OCI-LY7 (cell line): ENCODE data around the gene DRP2. TPM values are rescaled to one million over a fixed set of nuclear protein-coding genes. Genes with fewer than 3 reads are reported as not detected.
A peak's percentile ranks its signal among the peaks of the same experiment; 100 is the strongest.

ENCODE experiments used
- BruUV-seq: library from RNA; stranded (reverse); fragments of 400-500 nt; replicated peaks from 2 replicates; lab custom pipeline; 2021; lab: Mats Ljungman, UMichigan
- CTCF ChIA-PET: fragments of 300-600 bp; sonication (Branson Sonifier 250); formaldehyde crosslinking; loops from one replicate; lab custom pipeline; 2022; ENCODE audit warnings: antibody characterized with exemption; ENCODE audit not compliant: unreplicated experiment; lab: Charles Lee
- POLR2A ChIA-PET: fragments of 300-600 bp; sonication (Branson Sonifier 250); formaldehyde crosslinking; loops from one replicate; lab custom pipeline; 2022; ENCODE audit warnings: antibody characterized with exemption; lab: Charles Lee
- DNase-seq: peaks from one replicate; pipeline ENCODE4 v3.0.0-alpha.2; 2015; ENCODE audit warnings: low spot score
- H2AFZ ChIP-seq: fragments of 200-600 bp; sonication (generic), shearing (Covaris generic); 2 replicates; pipeline ENCODE4 v1.6.1; 2014; ENCODE audit warnings: mild to moderate bottlenecking, antibody characterized with exemption, low read length, moderate library complexity
- H3K27ac ChIP-seq: fragments of 200-600 bp; sonication (generic); 2 replicates; pipeline ENCODE4 v1.5.1; 2014; ENCODE audit warnings: mixed run types, low read depth, mild to moderate bottlenecking, moderate library complexity, low read length, inconsistent platforms; ENCODE audit not compliant: poor library complexity, severe bottlenecking
- H3K36me3 ChIP-seq: fragments of 200-600 bp; sonication (generic); 2 replicates; pipeline ENCODE4 v1.6.1; 2014; ENCODE audit warnings: mild to moderate bottlenecking, antibody characterized with exemption, low read length, moderate library complexity, mixed read lengths; ENCODE audit not compliant: insufficient read depth
- H3K4me1 ChIP-seq: fragments of 200-600 bp; sonication (generic); 2 replicates; pipeline ENCODE4 v1.5.1; 2014; ENCODE audit warnings: mild to moderate bottlenecking, low read length; ENCODE audit not compliant: insufficient read depth, poor library complexity, severe bottlenecking
- H3K4me2 ChIP-seq: fragments of 200-600 bp; sonication (generic); 2 replicates; pipeline ENCODE4 v1.6.1; 2014; ENCODE audit warnings: mild to moderate bottlenecking, low read length
- H3K4me3 ChIP-seq: fragments of 200-600 bp; sonication (generic); 2 replicates; pipeline ENCODE4 v1.5.1; 2014; ENCODE audit warnings: mild to moderate bottlenecking, low read depth, low read length; ENCODE audit not compliant: poor library complexity, severe bottlenecking
- H3K79me2 ChIP-seq: fragments of 200-600 bp; sonication (generic); 2 replicates; pipeline ENCODE4 v1.6.1; 2016; ENCODE audit warnings: low read depth, mild to moderate bottlenecking, low read length, moderate library complexity, mixed read lengths; ENCODE audit not compliant: insufficient read depth
- H3K9me2 ChIP-seq: fragments of 200-600 bp; sonication (generic); 2 replicates; pipeline ENCODE4 v1.6.1; 2016; ENCODE audit warnings: mild to moderate bottlenecking, low read length, mixed read lengths; ENCODE audit not compliant: insufficient read depth
- H3K9me3 ChIP-seq: fragments of 200-600 bp; sonication (generic); 2 replicates; pipeline ENCODE4 v1.6.1; 2014; ENCODE audit warnings: mild to moderate bottlenecking, mixed run types, low read length, mixed read lengths
- H4K20me1 ChIP-seq: fragments of 200-600 bp; sonication (generic); 2 replicates; pipeline ENCODE4 v1.6.1; 2014; ENCODE audit warnings: mild to moderate bottlenecking, antibody characterized with exemption, low read length, moderate library complexity, mixed read lengths; ENCODE audit not compliant: insufficient read depth
- EZH2phosphoT487 ChIP-seq: fragments of 200-600 bp; sonication (generic); IDR thresholded peaks from 2 replicates; pipeline ENCODE4 v1.6.1; 2018; ENCODE audit warnings: low read depth, borderline replicate concordance, mild to moderate bottlenecking, mixed run types, antibody characterized with exemption, low read length, moderate library complexity, mixed read lengths
- intact Hi-C: fragments of 100-400 bp; cut with micrococcal nuclease; formaldehyde crosslinking; loops from one replicate; pipeline ENCODE4 v1.10.0; 2022; ENCODE audit not compliant: unreplicated experiment
- total RNA-seq, 2 experiments: library from RNA; depleted of rRNA in 1 of 2; stranded (reverse); fragments of >200 nt in 1 of 2; shearing (Covaris generic) in 1 of 2; gene quantifications; 2 replicates each; pipeline ENCODE4 v1.2.3, GENCODE V29; 2014 to 2022
- TF ChIP-seq, protein P1 (sequence below): fragments of 200-600 bp; sonication (generic); conservative IDR thresholded peaks from 2 replicates; pipeline ENCODE4 v1.5.1; 2014; ENCODE audit warnings: mild to moderate bottlenecking, antibody characterized with exemption, low read length, moderate library complexity, mixed read lengths

Gene DRP2
- total RNA-seq, 2 experiments from 2014 or later: 0.82 to 0.93 TPM

DNA sequence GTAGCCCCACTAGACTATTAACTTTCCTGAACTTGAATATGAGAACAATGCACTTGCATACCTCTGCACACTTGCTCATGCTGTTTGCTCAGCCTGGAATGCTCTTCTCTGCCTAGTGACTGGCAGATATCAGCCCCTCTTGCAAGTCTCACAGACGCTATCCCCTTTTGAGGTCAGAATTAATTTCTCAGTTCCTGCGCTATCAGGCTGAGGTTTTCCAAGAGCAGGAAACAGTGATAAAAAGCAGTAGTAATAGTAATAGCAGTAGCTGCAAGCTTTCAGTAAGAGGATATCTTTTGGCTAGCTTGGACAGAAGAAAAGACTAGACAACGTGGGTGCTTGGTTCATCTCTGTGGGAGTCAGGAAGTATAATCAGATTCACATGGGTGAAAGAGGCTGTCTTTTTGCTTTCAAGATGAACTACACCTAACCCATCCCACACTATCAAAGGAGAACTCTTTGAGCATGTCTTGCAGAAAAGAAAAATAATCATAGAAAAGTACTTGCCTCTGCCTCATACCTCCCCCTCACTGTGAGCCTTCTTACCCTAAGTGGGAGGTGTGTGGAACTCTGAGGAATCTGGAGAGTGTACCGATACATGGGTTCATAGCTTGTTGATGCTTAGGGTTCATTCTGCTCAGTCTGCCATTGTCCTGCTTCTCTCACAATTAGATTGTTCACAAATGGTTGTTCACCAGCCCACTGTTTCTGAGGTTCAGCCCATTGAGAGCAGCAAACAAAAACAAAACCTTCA, 11.3 kb upstream of the DRP2 start:
- Histone ChIP-seq H3K79me2 (no peaks in the 10 kb centered on the region), H3K27ac (no peak overlapping the region), H3K4me2 (no peak overlapping the region), H3K4me1 (peaks cover 17% of the 10 kb centered on the region), H4K20me1 (no peaks in the 10 kb centered on the region), H3K36me3 (no peaks in the 10 kb centered on the region), H2AFZ (peak overlapping the region; percentile 41; the same call in 1 of the 2 replicates), H3K4me3 (no peak overlapping the region), H3K9me2 (no peaks in the 10 kb centered on the region), H3K9me3 (no peaks in the 10 kb centered on the region)
- DNase-seq: no peak
- no peak for TF ChIP-seq EZH2phosphoT487
- TF ChIP-seq, protein P1, sequence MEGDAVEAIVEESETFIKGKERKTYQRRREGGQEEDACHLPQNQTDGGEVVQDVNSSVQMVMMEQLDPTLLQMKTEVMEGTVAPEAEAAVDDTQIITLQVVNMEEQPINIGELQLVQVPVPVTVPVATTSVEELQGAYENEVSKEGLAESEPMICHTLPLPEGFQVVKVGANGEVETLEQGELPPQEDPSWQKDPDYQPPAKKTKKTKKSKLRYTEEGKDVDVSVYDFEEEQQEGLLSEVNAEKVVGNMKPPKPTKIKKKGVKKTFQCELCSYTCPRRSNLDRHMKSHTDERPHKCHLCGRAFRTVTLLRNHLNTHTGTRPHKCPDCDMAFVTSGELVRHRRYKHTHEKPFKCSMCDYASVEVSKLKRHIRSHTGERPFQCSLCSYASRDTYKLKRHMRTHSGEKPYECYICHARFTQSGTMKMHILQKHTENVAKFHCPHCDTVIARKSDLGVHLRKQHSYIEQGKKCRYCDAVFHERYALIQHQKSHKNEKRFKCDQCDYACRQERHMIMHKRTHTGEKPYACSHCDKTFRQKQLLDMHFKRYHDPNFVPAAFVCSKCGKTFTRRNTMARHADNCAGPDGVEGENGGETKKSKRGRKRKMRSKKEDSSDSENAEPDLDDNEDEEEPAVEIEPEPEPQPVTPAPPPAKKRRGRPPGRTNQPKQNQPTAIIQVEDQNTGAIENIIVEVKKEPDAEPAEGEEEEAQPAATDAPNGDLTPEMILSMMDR: no peak
- BruUV-seq: no TSS peak
- intact Hi-C loops: loop anchor here (5.0 kb wide), 1 partner anchor 521 kb away; no protein-coding TSS in a partner anchor
- ChIA-PET POLR2A (no interaction called here), CTCF (no interaction called here)

DNA sequence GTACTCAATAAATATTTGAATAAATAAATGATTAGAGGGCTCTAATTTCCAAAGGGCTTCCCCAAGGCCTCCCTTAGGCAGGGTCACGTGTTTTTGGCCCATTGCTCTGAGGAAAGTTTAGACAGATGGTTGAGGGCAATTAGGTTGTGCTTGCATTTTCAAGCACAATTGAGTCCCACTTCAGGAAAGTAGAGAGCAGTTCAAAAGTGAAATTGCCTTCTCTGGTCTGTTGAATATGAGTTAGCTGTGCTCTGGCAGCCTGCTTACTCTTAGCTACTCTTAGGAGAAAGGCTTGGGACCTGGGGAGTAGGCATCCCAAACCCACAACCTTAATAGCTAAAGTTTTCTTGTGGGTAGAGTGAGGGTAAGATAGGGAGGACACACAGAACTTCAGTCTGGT, 9.0 kb upstream of the DRP2 start:
- DNase-seq: no peak
- intact Hi-C loops: no loop called here
- Histone ChIP-seq H3K4me2 (no peak overlapping the region), H3K36me3 (no peaks in the 10 kb centered on the region), H3K9me2 (no peaks in the 10 kb centered on the region), H2AFZ (no peak overlapping the region), H3K4me3 (no peak overlapping the region), H3K27ac (no peak overlapping the region), H3K79me2 (no peaks in the 10 kb centered on the region), H4K20me1 (no peaks in the 10 kb centered on the region), H3K4me1 (no peaks in the 10 kb centered on the region), H3K9me3 (no peaks in the 10 kb centered on the region)
- TF ChIP-seq, protein P1: no peak
- TF ChIP-seq EZH2phosphoT487: no peak
- no TSS peak for BruUV-seq
- ChIA-PET CTCF (no interaction called here), POLR2A (no interaction called here)

DNA sequence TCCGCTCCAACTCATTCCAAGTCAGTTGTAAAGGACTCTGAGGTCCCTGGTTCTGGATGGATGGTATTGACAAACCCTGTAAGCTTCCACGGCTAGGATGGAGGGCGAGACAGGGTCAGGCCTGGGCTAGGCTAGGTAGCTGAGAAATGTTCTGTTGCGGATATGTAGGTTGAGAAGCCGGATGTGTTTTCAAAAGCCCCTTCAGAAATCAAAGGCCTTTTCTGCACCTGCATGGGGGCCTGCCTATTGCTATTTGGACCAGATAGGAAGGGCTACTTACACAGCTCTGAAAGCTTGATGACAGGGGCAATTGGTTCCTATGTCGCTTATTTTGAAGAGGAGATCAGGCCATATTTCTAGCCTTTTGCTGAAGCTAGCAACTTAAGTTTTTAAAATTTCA, 1.9 kb upstream of the DRP2 start:
- no TSS peak for BruUV-seq
- no peaks in the 10 kb centered on the region for H3K9me3 ChIP-seq
- no peaks in the 10 kb centered on the region for H4K20me1 ChIP-seq
- no peak overlapping the region for H3K4me2 ChIP-seq
- H3K9me2 ChIP-seq: no peaks in the 10 kb centered on the region
- H2AFZ ChIP-seq: no peak overlapping the region
- CTCF ChIA-PET: no interaction called here
- POLR2A ChIA-PET: interaction anchor here (0.6 kb wide), 1 partner anchor 28 kb away, joined by 3 read pairs; no protein-coding TSS in a partner anchor
- H3K27ac ChIP-seq: no peak overlapping the region
- no peak overlapping the region for H3K4me3 ChIP-seq
- intact Hi-C loops: no loop called here
- H3K79me2 ChIP-seq: no peaks in the 10 kb centered on the region
- H3K36me3 ChIP-seq: no peaks in the 10 kb centered on the region
- no peaks in the 10 kb centered on the region for H3K4me1 ChIP-seq
- TF ChIP-seq EZH2phosphoT487: no peak
- TF ChIP-seq, protein P1: no peak
- no peak for DNase-seq
